GM21360 (cell line): ENCODE measurements around the gene GNA12.
"Not testable (repeated sequence)": the region's sequence is repeated elsewhere in the genome, so short reads cannot be mapped to it uniquely, and the experiment has no call there.

Experiments
- ATAC-seq: cut with Tn5 transposase; IDR thresholded peaks from one replicate; pipeline ENCODE4 v1.9.1; 2021; ENCODE audit warnings: mild to moderate bottlenecking, moderate library complexity; ENCODE audit not compliant: unreplicated experiment

Gene GNA12

GRCh38 chr7:2757904-2758672 is 86.0 kb downstream of the GNA12 start:
- peak; percentile 80 for ATAC-seq

DNA sequence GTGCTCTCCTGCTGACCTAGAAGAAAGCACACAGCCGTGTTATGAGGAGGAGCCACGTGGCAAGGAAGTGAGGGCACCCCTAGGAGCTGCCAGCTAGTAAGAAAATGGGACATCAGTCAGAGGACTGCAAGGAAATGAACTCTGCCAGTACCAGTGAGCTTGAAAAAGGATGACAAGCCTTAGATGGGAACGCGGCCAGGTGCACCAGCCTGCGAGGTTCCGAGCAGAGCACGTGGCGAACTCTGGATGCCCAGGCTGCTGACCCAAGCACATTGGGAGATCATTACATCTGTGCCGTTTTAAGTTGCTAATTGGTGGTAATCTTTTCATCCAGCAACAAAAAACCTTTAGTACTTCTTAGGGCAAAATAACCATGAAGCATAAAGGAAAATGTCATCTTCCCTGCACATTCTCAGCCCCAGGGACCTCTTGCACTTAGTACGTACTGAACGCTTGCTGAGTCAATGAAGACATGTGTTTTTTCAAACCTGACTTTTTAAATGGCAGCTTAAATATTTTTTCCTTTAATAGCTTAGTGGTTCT is 86.7 kb downstream of the GNA12 start:
- ATAC-seq = peak; percentile 7

- no peak for ATAC-seq
Measured at GRCh38 chr7:2755531-2755930, 88.6 kb downstream of the GNA12 start.

- ATAC-seq = no peak
Measured at GRCh38 chr7:2754912-2755311, 89.2 kb downstream of the GNA12 start.

GRCh38 chr7:2754086-2754485 is 90.0 kb downstream of the GNA12 start:
- ATAC-seq = no peak

DNA sequence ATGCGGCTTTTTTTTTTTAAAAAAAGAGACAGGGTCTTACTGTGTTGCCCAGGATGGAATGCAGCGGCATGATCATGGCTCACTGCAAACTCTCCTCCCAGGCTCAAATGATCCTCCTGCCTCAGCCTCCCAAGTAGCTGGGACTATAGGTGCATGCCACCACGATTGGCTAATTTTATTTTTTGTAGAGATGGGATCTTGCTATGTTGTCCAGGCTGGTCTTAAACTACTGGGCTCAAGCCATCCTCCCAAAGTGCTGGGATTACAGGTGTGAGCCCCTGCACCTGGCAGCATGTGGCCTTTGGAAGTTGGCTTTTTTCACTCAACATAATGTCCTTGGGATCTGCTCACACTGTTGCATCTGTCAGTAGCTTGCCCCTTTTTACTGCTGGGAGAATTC is 91.0 kb downstream of the GNA12 start:
- no peak for ATAC-seq

DNA sequence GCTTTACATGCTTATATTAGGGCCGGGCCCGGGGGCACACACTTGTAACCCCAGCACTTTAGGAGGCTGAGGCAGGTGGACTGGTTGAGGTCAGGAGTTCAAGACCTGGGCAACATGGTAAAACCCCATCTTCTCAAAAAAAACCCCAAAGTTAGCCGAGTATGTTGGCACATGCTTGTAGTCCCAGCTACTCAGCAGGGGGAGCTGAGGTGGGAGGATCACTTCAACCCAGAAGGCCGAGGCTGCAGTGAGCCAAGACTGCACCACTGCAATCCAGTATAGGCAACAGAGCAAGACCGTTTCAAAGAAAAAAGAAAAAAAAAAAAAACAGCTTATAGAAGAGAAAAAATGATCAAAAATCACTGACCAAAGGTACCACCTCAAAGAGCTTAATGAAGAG is 93.0 kb downstream of the GNA12 start:
- ATAC-seq = no peak

GRCh38 chr7:2750004-2750407 is 94.1 kb downstream of the GNA12 start:
- no peak for ATAC-seq

DNA sequence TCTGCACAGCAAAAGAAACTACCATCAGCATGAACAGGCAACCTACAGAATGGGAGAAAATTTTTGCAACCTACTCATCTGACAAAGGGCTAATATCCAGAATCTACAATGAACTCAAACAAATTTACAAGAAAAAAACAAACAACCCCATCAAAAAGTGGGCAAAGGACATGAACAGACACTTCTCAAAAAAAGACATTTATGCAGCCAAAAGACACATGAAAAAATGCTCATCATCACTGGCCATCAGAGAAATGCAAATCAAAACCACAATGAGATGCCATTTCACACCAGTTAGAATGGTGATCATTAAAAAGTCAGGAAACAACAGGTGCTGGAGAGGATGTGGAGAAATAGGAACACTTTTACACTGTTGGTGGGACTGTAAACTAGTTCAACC is 95.4 kb downstream of the GNA12 start:
- not testable (repeated sequence) for ATAC-seq

GRCh38 chr7:2743523-2744185 is 100.5 kb downstream of the GNA12 start:
- ATAC-seq = not testable (repeated sequence)

DNA sequence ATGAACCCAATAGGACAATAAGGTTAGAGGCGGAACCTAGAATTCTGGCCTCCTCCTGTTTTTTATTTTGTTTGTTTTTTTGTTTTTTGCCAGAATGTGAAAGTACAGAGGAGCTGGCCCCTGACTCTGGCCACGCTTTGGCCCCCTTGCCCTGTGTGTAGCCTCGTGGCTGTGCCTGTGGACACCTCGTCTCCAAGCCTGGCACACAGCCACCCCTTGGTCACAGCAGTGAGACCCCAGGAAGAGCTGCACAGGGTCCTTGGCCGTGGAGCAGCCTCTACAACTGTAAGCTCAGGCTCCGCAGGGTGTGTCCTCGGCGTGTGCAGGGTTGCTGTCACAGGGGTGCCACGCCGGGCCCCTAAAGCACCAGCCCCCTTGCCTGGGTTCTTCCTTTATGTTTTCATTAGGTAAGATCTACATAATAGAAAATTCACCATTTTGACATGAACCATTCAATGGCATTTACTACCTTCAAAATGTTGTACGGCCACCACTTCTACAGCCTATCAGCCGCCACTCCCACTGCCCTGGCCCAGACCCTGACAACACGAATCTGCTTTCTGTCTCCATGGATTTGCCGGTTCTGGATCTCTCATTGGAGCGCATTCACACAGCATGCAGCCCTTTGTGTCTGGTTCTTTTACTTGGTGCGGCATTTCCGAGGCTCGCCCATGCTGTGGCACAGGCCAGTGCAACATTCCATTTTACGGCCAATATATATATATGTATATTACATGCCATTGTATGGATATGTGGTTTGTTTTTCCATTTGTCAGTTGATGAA is 105.2 kb downstream of the GNA12 start:
- ATAC-seq = no peak

- no peak for ATAC-seq
Measured at GRCh38 chr7:2737771-2738540, 106.2 kb downstream of the GNA12 start.

GRCh38 chr7:2737005-2737743 is 106.9 kb downstream of the GNA12 start:
- not testable (repeated sequence) for ATAC-seq

- no peak for ATAC-seq
Measured at GRCh38 chr7:2736411-2736914, 107.6 kb downstream of the GNA12 start.

- no peak for ATAC-seq
Measured at GRCh38 chr7:2735744-2736143, 108.4 kb downstream of the GNA12 start.

DNA sequence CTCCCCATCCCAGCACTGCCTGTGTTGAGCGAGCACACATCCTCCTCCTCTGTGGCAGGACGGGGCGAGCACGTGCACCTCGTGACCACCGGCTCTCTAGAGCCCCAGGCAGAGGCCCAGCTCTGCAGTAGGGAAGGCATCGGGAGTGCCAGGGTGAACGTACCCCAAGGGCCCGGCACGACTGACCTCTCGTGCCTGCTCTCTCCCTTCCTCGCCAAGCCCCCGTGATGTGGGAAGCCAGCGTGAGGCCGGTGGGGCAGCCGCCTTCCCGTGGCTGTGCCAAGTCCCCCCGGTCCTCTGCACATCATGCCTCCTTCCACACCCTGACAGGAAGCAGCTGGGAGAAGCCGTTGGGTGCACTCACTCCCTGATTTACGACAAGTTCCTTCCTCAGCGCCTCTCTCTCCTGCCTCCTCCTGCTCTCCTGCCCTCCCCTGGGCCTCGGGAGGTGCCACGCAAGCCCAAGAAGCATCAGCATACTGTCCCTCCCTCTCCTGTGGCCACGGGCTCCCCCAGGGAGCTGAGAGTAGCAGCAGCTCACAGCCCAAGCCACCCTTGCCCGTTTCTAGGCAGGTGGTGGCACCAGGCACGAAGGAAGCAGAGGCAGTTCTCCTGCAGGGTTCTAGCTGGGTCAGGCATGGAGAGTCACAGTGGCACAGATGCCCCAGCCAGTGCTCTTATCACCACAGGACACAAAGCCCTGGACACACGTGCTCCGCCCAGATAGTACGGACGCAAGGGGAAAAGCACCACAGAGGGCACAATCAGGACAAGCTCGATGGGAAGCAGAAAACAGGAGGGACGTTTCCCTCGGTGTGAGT is 109.1 kb downstream of the GNA12 start:
- no peak for ATAC-seq

GRCh38 chr7:2734084-2734686 is 109.9 kb downstream of the GNA12 start:
- no peak for ATAC-seq

GRCh38 chr7:2732959-2733584 is 111.0 kb downstream of the GNA12 start:
- no peak for ATAC-seq
